Testis (tissue), 3 donors: ENCODE results near the gene PDE4C. TPM values are rescaled to one million over a fixed set of nuclear protein-coding genes. Genes with fewer than 3 reads are reported as not detected.
A peak's percentile ranks its signal among the peaks of the same experiment; 100 is the strongest.

Experiments used
- DNase-seq: peaks from one replicate; pipeline ENCODE4 v3.0.0-alpha.2; 2019
- H3K27ac ChIP-seq, 2 donors: fragments of 200-600 bp; sonication (generic); one replicate each; pipeline ENCODE4 v1.5.1; 2019
- H3K27me3 ChIP-seq: fragments of 200-600 bp; sonication (generic); one replicate; pipeline ENCODE4 v1.5.1; 2019
- H3K36me3 ChIP-seq: fragments of 200-600 bp; sonication (generic); one replicate; pipeline ENCODE4 v1.5.1; 2017; ENCODE audit warnings: low read depth; ENCODE audit errors: missing control alignments
- H3K4me1 ChIP-seq: fragments of 200-600 bp; sonication (generic); one replicate; pipeline ENCODE4 v1.5.1; 2019
- H3K4me3 ChIP-seq, 2 donors: fragments of 200-600 bp; sonication (generic); one replicate each; pipeline ENCODE4 v1.5.1; 2017 to 2019
- H3K9me3 ChIP-seq: fragments of 200-600 bp; sonication (generic); one replicate; pipeline ENCODE4 v1.5.1; 2017
- POLR2A ChIP-seq: fragments of 450-650 bp; IDR thresholded peaks from one replicate; pipeline ENCODE4 v1.6.1; 2017; ENCODE audit warnings: antibody characterized with exemption, mild to moderate bottlenecking, moderate library complexity
- WGBS, 2 donors: methylation state at CpG; one replicate each; pipeline ENCODE4 v1.1.5; 2018; 5-methylcytosine and 5-hydroxymethylcytosine counted together
- intact Hi-C: fragments of 100-400 bp; cut with DNase I; formaldehyde crosslinking; loops from one replicate; pipeline ENCODE4 v1.15.1; 2023; ENCODE audit warnings: low total_unique reads
- polyA plus RNA-seq: library from polyadenylated mRNA; stranded (reverse); fragments of 350-450 nt; fragmentation: Illumina TruSeq; extraction: RNeasy Lipid Tissue Mini Kit (QIAGEN cat#74804); gene quantifications from one replicate; pipeline ENCODE4 v1.2.3, GENCODE V29; 2014; ENCODE audit warnings: low read depth, low replicate concordance; ENCODE audit not compliant: insufficient read depth
- total RNA-seq, 2 donors: library from RNA; depleted of rRNA; stranded (reverse); fragments of >200 nt; gene quantifications; one replicate each; pipeline ENCODE4 v1.2.3, GENCODE V29; 2016
- TF ChIP-seq, protein P1 (sequence below), 3 experiments: fragments of 450-650 bp in 2 of 3; fragments of 200-600 bp in 1 of 3; sonication (generic) in 1 of 3; IDR thresholded peaks; one replicate each; pipeline ENCODE4 v1.5.1; 2016 to 2019; ENCODE audit warnings: antibody characterized with exemption in 3 of 3, mild to moderate bottlenecking in 2 of 3, moderate library complexity in 1 of 3

The PDE4C gene
- total and polyA plus RNA-seq, 3 donors from 2014 or later: 5.7 to 19.5 (median 7.1) TPM

DNA sequence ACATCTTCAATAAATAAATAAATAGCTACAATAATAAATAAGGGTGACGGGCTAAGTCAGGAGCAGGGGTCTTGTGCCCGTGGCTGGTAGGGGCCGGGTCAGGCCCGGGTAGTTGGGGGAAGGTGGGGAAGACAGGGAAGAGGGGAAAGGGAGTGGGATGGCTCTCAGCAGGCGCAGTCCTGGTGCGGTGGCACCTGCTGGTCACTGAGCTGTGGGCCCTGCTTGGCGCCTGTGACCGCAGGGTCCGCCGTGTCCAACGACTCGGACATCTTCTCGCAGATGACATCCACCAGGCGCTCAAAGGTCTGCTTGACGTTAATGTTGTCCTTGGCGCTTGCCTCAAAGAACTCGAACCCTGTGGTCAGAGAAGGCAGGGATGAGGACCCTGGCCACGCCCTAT is 28.9 kb downstream of the PDE4C start:
- Histone ChIP-seq H3K36me3 (no peaks in the 10 kb centered on the region), H3K27ac (no peak overlapping the region), H3K4me3 (no peak overlapping the region), H3K27me3 (no peaks in the 10 kb centered on the region), H3K4me1 (peaks cover 15% of the 10 kb centered on the region), H3K9me3 (no peaks in the 10 kb centered on the region)
- intact Hi-C loops: no loop called here
- no peak for DNase-seq
- no peak for TF ChIP-seq POLR2A
- WGBS, 2 donors: 87 to 94% methylated on average over 18 of the region's 18 CpGs

DNA sequence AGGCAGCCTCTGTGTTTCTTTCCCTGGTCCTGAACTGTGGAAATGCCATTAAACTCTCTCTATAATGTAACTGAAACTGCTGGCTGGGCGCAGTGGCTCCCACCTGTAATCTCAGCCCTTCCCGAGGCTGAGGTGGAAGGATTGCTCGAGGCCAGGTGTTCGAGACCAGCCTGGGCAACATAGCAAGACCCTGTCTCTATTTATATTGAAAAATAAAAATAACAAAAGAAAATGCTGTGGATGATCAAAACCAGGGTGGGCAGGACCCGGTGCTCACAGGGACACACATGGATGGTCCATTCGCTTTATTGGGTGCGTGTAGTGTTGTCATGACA is 29.8 kb downstream of the PDE4C start:
- TF ChIP-seq POLR2A: no peak
- Histone ChIP-seq H3K27me3 (no peaks in the 10 kb centered on the region), H3K4me1 (peaks cover 15% of the 10 kb centered on the region), H3K36me3 (no peaks in the 10 kb centered on the region), H3K27ac (no peak overlapping the region), H3K4me3 (no peak overlapping the region), H3K9me3 (no peaks in the 10 kb centered on the region)
- DNase-seq: no peak
- intact Hi-C loops: no loop called here
- WGBS, 2 donors: 90 to 91% methylated on average over 7 of the region's 7 CpGs

DNA sequence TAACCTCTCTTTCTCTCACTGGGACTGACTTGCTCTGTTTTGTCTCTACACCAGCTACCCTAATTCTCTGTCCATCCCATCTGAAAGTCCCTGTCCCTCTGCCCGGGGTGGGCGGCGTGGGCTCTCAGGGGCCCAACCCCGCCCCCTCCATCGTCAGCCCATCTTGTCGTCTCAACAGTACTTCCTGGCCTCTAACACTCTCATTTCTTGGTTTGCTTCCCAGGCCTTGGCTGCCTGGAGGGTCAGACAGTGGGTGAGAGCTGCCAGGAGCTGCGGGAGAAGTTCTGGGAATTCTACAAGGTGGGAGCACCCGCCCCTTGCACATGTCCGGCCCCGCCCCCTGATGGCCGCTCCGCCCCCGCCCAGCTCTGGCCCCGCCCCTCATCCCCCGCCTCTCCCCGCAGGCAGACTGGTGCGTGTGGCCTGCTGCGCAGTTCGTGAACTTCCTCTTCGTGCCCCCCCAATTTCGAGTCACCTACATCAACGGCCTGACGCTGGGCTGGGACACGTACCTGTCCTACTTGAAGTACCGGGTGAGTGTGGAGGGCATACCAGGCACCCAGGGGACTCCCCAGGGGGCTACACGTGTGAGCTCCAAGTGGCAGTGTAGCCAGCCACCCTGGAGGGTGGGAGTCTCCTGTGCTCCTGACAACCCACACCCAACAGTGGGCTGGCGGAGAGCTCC is 31.5 kb downstream of the PDE4C start:
- no peaks in the 10 kb centered on the region for H3K27me3 ChIP-seq
- 19 to 38% methylated on average over 8 to 25 of the region's 27 CpGs for WGBS, 2 donors
- H3K4me3 ChIP-seq: peak overlapping the region in 1 of 2 donors; percentile 83
- no peaks in the 10 kb centered on the region for H3K9me3 ChIP-seq
- H3K27ac ChIP-seq: no peak overlapping the region
- DNase-seq: peak; percentile 59
- TF ChIP-seq POLR2A: no peak
- TF ChIP-seq, protein P1, sequence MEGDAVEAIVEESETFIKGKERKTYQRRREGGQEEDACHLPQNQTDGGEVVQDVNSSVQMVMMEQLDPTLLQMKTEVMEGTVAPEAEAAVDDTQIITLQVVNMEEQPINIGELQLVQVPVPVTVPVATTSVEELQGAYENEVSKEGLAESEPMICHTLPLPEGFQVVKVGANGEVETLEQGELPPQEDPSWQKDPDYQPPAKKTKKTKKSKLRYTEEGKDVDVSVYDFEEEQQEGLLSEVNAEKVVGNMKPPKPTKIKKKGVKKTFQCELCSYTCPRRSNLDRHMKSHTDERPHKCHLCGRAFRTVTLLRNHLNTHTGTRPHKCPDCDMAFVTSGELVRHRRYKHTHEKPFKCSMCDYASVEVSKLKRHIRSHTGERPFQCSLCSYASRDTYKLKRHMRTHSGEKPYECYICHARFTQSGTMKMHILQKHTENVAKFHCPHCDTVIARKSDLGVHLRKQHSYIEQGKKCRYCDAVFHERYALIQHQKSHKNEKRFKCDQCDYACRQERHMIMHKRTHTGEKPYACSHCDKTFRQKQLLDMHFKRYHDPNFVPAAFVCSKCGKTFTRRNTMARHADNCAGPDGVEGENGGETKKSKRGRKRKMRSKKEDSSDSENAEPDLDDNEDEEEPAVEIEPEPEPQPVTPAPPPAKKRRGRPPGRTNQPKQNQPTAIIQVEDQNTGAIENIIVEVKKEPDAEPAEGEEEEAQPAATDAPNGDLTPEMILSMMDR (IDR thresholded peaks at IDR 0.05): no peak
- peaks cover 15% of the 10 kb centered on the region for H3K4me1 ChIP-seq
- intact Hi-C loops: no loop called here
- no peaks in the 10 kb centered on the region for H3K36me3 ChIP-seq

DNA sequence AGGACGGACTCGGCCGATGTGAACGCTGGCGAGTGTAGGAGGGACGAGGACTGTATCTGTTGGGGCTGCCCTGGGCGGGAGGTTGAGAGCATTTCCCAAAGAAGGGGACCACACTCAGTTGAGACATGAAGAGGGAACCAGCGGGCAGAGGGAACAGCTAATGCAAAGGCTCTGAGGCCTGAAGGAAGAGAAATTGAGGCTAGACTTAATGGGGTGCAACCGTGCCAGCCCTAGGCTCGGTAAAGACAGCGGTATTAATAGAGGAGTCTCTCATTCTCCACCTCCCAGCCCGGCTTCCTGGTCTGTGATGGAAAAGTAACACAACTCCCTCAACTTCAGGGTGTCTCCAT is 32.1 kb downstream of the PDE4C start:
- Histone ChIP-seq H3K27me3 (no peaks in the 10 kb centered on the region), H3K36me3 (no peaks in the 10 kb centered on the region), H3K4me1 (peaks cover 15% of the 10 kb centered on the region), H3K27ac (peak overlapping the region in 1 of 2 donors; percentile 85), H3K4me3 (peak overlapping the region; percentile 63 to 83), H3K9me3 (no peaks in the 10 kb centered on the region)
- intact Hi-C loops: no loop called here
- DNase-seq: no peak
- TF ChIP-seq, protein P1 (IDR thresholded peaks at IDR 0.05): no peak
- no peak for TF ChIP-seq POLR2A
- 38 to 50% methylated on average over 12 of the region's 12 CpGs for WGBS, 2 donors

DNA sequence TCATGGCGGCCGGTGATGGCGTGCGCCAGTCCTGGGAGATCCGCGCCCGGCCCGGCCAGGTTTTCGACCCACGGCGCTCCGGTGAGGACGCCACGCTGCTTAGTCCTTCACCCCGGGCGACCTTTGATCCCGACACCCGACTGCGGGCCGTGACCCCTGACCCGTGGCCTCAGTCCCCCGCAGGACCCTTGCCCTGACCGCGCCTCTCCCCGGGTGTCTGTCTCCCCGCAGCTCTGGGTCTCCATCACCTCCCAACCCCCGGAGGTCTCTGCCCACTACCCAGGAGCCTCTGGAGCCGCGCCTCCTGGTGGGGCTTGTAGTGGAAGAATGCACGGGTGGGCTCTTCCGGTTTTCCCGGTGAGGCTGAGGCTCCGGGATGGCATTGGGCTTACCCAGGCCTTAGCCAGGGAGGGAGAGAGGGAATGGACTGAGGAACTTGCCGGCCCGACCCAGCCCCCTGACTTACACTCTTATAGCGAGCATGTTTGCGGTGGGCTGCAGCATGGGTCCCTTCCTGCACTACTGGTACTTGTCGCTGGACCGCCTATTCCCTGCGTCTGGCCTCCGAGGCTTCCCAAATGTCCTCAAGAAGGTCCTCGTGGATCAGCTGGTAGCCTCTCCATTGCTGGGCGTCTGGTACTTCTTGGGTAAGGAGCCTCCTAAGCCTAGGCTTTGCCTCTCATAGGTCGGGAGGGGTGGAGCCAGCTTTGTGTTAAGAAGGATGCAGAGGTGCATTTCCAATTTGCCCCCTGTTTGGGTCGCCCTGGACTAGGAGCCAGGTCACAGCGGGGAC is 32.7 kb downstream of the PDE4C start:
- intact Hi-C loops: no loop called here
- WGBS, 2 donors: 3 to 7% methylated on average over 17 to 46 of the region's 46 CpGs
- H3K36me3 ChIP-seq: no peaks in the 10 kb centered on the region
- TF ChIP-seq POLR2A: no peak
- TF ChIP-seq, protein P1 (IDR thresholded peaks at IDR 0.05): peak in 1 of 3 experiments; percentile 4
- H3K9me3 ChIP-seq: no peaks in the 10 kb centered on the region
- H3K27ac ChIP-seq: peak overlapping the region; percentile 62 to 85
- peak overlapping the region; percentile 63 to 83 for H3K4me3 ChIP-seq
- peak; percentile 26 for DNase-seq
- H3K27me3 ChIP-seq: no peaks in the 10 kb centered on the region
- peaks cover 15% of the 10 kb centered on the region for H3K4me1 ChIP-seq
